Osteocyte (in vitro differentiated cells): Measurements from ENCODE around the gene VTCN1. TPM values are rescaled to one million over a fixed set of nuclear protein-coding genes. Genes with fewer than 3 reads are reported as not detected.

Experiments
- DNase-seq: peaks from one replicate; pipeline ENCODE4 v3.0.0; 2021; ENCODE audit warnings: mixed read lengths; ENCODE audit not compliant: unreplicated experiment; ENCODE audit errors: extremely low spot score
- H3K27ac Mint-ChIP-seq: one replicate; pipeline ENCODE4 v1.8.0; 2021; ENCODE audit warnings: mild to moderate bottlenecking, mixed read lengths; ENCODE audit not compliant: unreplicated experiment
- H3K27me3 Mint-ChIP-seq: one replicate; pipeline ENCODE4 v1.8.0; 2021; ENCODE audit warnings: mixed read lengths; ENCODE audit not compliant: unreplicated experiment
- H3K36me3 Mint-ChIP-seq: one replicate; pipeline ENCODE4 v1.8.0; 2021; ENCODE audit warnings: mixed read lengths; ENCODE audit not compliant: unreplicated experiment
- H3K4me1 Mint-ChIP-seq: one replicate; pipeline ENCODE4 v1.8.0; 2021; ENCODE audit warnings: mixed read lengths; ENCODE audit not compliant: unreplicated experiment
- H3K4me3 Mint-ChIP-seq: one replicate; pipeline ENCODE4 v1.8.0; 2021; ENCODE audit warnings: mild to moderate bottlenecking, moderate library complexity, mixed read lengths; ENCODE audit not compliant: unreplicated experiment
- H3K9me3 Mint-ChIP-seq: one replicate; pipeline ENCODE4 v1.8.0; 2021; ENCODE audit warnings: mixed read lengths; ENCODE audit not compliant: unreplicated experiment
- total RNA-seq: library from RNA; stranded (reverse); gene quantifications from 2 replicates; pipeline ENCODE4 v1.2.1, GENCODE V29; 2021
- TF ChIP-seq, protein P1 (sequence below): fragments of 200-600 bp; sonication (generic); IDR thresholded peaks from 2 replicates; pipeline ENCODE4 v1.5.0; 2021; ENCODE audit warnings: antibody characterized with exemption, mild to moderate bottlenecking, moderate library complexity

Gene VTCN1
- total RNA-seq, 1 donor from 2014 or later, result not detected

DNA sequence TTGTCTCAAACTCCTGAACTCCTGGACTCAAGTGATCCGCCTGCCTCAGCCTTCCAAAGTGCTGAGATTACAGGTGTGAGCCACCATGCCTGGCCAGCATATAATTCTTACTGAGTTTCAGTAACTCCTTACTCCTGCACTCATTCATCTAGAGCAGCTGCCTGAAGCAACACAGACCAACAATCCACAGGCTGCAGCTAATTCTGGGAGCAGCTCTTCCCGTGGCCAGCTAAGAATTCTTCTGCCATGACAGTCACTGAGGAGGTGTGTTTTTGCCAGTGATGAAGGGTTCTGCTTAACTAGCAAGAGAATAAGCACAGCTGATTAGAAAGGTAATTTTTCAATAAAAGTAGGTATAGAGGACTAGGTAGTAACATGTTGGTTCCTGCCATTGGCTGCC is 5.4 kb downstream of the VTCN1 start:
- Mint-ChIP-seq H3K27me3 (peaks cover 24% of the 10 kb centered on the region), H3K4me1 (no peaks in the 10 kb centered on the region), H3K9me3 (no peaks in the 10 kb centered on the region), H3K4me3 (no peak overlapping the region), H3K27ac (no peak overlapping the region), H3K36me3 (no peaks in the 10 kb centered on the region)
- TF ChIP-seq, protein P1, sequence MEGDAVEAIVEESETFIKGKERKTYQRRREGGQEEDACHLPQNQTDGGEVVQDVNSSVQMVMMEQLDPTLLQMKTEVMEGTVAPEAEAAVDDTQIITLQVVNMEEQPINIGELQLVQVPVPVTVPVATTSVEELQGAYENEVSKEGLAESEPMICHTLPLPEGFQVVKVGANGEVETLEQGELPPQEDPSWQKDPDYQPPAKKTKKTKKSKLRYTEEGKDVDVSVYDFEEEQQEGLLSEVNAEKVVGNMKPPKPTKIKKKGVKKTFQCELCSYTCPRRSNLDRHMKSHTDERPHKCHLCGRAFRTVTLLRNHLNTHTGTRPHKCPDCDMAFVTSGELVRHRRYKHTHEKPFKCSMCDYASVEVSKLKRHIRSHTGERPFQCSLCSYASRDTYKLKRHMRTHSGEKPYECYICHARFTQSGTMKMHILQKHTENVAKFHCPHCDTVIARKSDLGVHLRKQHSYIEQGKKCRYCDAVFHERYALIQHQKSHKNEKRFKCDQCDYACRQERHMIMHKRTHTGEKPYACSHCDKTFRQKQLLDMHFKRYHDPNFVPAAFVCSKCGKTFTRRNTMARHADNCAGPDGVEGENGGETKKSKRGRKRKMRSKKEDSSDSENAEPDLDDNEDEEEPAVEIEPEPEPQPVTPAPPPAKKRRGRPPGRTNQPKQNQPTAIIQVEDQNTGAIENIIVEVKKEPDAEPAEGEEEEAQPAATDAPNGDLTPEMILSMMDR, result no peak
- DNase-seq, result no peak

DNA sequence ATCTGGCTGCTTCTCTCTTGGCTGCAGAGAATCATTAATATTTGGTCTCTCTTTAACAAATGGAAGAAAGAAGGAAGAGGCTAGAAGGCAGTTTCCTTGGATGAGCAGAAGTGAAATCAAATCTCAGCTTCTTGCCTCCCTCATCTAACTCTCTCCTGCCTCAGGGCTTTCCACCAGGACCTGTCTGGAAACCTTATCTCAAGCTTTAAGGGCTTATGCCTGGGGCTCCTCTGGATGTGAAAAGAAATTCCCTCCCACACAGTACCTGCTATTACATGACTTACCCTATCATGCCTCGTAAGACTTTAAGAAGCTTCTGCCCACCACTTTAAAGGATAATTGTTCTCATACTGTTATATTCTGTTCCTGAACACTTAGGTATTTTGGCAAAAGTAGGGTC is 8.9 kb downstream of the VTCN1 start:
- no peak overlapping the region for H3K27ac Mint-ChIP-seq
- no peaks in the 10 kb centered on the region for H3K36me3 Mint-ChIP-seq
- peaks cover 24% of the 10 kb centered on the region for H3K27me3 Mint-ChIP-seq
- no peaks in the 10 kb centered on the region for H3K9me3 Mint-ChIP-seq
- DNase-seq, result no peak
- no peak overlapping the region for H3K4me3 Mint-ChIP-seq
- TF ChIP-seq, protein P1, result no peak
- no peaks in the 10 kb centered on the region for H3K4me1 Mint-ChIP-seq

DNA sequence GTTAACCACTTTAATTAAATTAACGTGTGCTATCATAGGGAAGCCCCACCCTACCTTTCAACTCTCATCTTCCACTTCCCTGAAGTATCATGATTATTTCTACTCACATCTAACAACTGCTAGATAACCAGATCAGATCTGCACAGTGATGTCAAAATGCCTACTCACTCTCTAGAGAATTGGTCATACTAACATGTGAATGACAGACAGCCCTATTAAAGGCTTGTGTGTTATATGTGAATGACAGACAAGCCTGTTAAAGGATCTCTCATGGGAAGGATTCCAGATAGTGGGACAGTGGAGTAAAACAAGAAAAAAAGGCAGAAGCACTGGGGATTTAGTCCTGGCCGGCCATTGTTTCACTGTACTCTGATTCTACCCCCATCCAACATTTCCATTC is 12.6 kb downstream of the VTCN1 start:
- Mint-ChIP-seq H3K27ac (no peak overlapping the region), H3K36me3 (no peaks in the 10 kb centered on the region), H3K27me3 (peaks cover 16% of the 10 kb centered on the region), H3K4me3 (no peak overlapping the region), H3K4me1 (no peaks in the 10 kb centered on the region), H3K9me3 (peaks cover 5% of the 10 kb centered on the region)
- TF ChIP-seq, protein P1, result no peak
- DNase-seq, result no peak

DNA sequence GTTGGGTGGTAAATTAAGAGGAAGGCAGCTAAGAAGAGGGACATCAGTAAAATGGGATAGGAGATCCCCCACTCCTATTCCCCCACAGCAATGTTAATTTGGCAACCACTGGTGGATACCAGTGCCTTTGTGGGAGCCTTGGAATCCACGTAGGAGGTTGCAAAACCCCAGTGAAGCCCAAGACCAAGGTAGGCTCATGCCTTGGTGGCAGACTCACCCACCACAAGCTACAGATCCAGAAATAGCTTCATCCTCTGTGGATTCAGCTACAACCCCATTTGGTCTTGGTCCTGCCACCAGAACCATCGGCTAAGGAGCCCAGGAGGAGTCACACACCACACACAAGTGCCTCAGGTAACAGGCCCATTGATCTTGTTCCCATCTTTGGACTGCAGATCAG is 21.0 kb downstream of the VTCN1 start:
- H3K4me1 Mint-ChIP-seq, result no peaks in the 10 kb centered on the region

DNA sequence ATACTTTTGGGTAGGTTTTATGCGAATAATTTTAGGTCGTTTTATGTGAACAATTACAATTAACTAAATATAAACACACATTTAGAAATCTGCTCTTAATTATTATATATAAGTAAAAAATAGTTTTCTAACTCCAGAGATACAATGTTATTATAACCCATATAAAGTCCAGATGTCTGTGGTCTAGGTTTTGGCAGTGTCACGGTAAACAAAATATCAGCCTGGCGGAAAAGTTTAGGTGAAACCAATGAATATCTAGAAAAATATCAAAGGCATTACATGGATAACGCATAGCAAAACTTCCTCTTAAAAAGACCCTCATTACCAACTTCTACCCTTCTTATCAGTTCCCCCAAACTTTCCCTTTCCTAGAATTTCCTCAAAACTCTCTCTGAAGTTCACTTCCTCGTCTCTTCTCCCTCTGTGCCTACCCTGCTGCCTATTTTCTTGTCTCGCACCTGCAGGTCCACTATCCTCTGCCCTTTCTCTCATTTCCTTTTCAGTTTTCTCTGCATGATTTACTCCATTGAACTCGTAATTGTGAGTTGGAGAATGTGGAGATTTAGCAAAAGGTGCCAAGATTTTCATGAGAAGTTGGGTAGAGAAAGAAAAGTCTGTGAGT is 21.8 kb downstream of the VTCN1 start:
- Mint-ChIP-seq H3K4me3 (no peak overlapping the region), H3K4me1 (no peaks in the 10 kb centered on the region), H3K27ac (no peak overlapping the region), H3K9me3 (peaks cover 14% of the 10 kb centered on the region), H3K27me3 (peaks cover 2% of the 10 kb centered on the region), H3K36me3 (no peaks in the 10 kb centered on the region)
- no peak for DNase-seq
- TF ChIP-seq, protein P1, result no peak

More for the DNA sequence above, 21.0 kb downstream of the VTCN1 start:
- Mint-ChIP-seq H3K4me3 (no peak overlapping the region), H3K9me3 (peaks cover 14% of the 10 kb centered on the region), H3K27ac (no peak overlapping the region), H3K36me3 (no peaks in the 10 kb centered on the region), H3K27me3 (peaks cover 2% of the 10 kb centered on the region)
- TF ChIP-seq, protein P1, result no peak
- no peak for DNase-seq
